IMR-90 (cell line): ENCODE measurements around the gene SPATA21. TPM values are rescaled to one million over a fixed set of nuclear protein-coding genes. Genes with fewer than 3 reads are reported as not detected.

Experiments used
- ATAC-seq: fragments of 200-7000 bp; cut with Tn5 transposase; 2 replicates; pipeline ENCODE4 v1.9.1; 2020; ENCODE audit warnings: low read depth, mild to moderate bottlenecking, moderate library complexity
- BruUV-seq: library from RNA; stranded (reverse); fragments of 400-500 nt; replicated peaks from 2 replicates; lab custom pipeline; 2021; lab: Mats Ljungman, UMichigan
- CTCF ChIA-PET: fragments of 300-600 bp; formaldehyde crosslinking; extraction: SDS; loops from one replicate; lab custom pipeline; 2021; ENCODE audit warnings: antibody characterized with exemption; lab: Yijun Ruan, JAX
- POLR2A ChIA-PET: fragments of 300-600 bp; sonication (Branson Sonifier 250); formaldehyde crosslinking; loops from one replicate; lab custom pipeline; 2022; ENCODE audit warnings: antibody characterized with exemption; ENCODE audit not compliant: unreplicated experiment; lab: Charles Lee
- DNase-seq: peaks from one replicate; pipeline ENCODE4 v3.0.0; 2013
- H2AFZ ChIP-seq: replicated peaks from 2 replicates; pipeline ENCODE3; 2013; ENCODE audit warnings: low read length, mild to moderate bottlenecking; ENCODE audit not compliant: poor library complexity
- H2AK5ac ChIP-seq: 2 replicates; pipeline ENCODE4 v1.6.1; 2013; ENCODE audit warnings: low read depth, low read length, inconsistent platforms
- H2AK9ac ChIP-seq: replicated peaks from 2 replicates; pipeline ENCODE3; 2013; ENCODE audit warnings: mild to moderate bottlenecking, low read depth, low read length, moderate library complexity; ENCODE audit not compliant: poor library complexity
- H2BK120ac ChIP-seq: 2 replicates; pipeline ENCODE4 v1.6.1; 2013; ENCODE audit warnings: low read depth, low read length, inconsistent platforms
- H2BK15ac ChIP-seq: 3 replicates; pipeline ENCODE4 v1.6.1; 2013; ENCODE audit warnings: low read depth, low read length, inconsistent platforms
- H2BK20ac ChIP-seq: 2 replicates; pipeline ENCODE4 v1.6.1; 2013; ENCODE audit warnings: low read depth, mild to moderate bottlenecking, inconsistent platforms, low read length, moderate library complexity
- H2BK5ac ChIP-seq: 2 replicates; pipeline ENCODE4 v1.6.1; 2013; ENCODE audit warnings: mild to moderate bottlenecking, low read depth, low read length, inconsistent platforms; ENCODE audit not compliant: poor library complexity, severe bottlenecking
- H3K14ac ChIP-seq: replicated peaks from 2 replicates; pipeline ENCODE4 v1.6.1; 2013; ENCODE audit warnings: low read depth, low read length, inconsistent platforms
- H3K18ac ChIP-seq: 2 replicates; pipeline ENCODE4 v1.6.1; 2013; ENCODE audit warnings: low read depth, low read length, control low read depth
- H3K23ac ChIP-seq: 2 replicates; pipeline ENCODE4 v1.6.1; 2013; ENCODE audit warnings: low read depth, low read length, inconsistent platforms
- H3K27ac ChIP-seq: 2 replicates; pipeline ENCODE4 v1.5.1; 2013; ENCODE audit warnings: mild to moderate bottlenecking, control low read depth, low read length; ENCODE audit not compliant: insufficient read depth
- H3K27me3 ChIP-seq: 2 replicates; pipeline ENCODE4 v1.6.1; 2013; ENCODE audit warnings: low read length; ENCODE audit not compliant: control insufficient read depth, insufficient read depth
- H3K36me3 ChIP-seq: 2 replicates; pipeline ENCODE4 v1.6.1; 2013; ENCODE audit warnings: low read length, mixed read lengths; ENCODE audit not compliant: control insufficient read depth, insufficient read depth
- H3K4ac ChIP-seq: 2 replicates; pipeline ENCODE4 v1.6.1; 2013; ENCODE audit warnings: low read depth, low read length, inconsistent platforms
- H3K4me1 ChIP-seq: 2 replicates; pipeline ENCODE4 v1.6.1; 2013; ENCODE audit warnings: low read length, mixed read lengths; ENCODE audit not compliant: control insufficient read depth, insufficient read depth
- H3K4me2 ChIP-seq: 2 replicates; pipeline ENCODE4 v1.6.1; 2013; ENCODE audit warnings: low read depth, mild to moderate bottlenecking, control low read depth, low read length, moderate library complexity
- H3K4me3 ChIP-seq: 2 replicates; pipeline ENCODE4 v1.5.1; 2013; ENCODE audit warnings: low read depth, mild to moderate bottlenecking, control low read depth, low read length, moderate library complexity; ENCODE audit not compliant: insufficient read depth
- H3K56ac ChIP-seq: 2 replicates; pipeline ENCODE4 v1.6.1; 2013; ENCODE audit warnings: low read length, inconsistent platforms; ENCODE audit not compliant: insufficient read depth; ENCODE audit errors: extremely low read depth
- H3K79me1 ChIP-seq, 2 experiments: 2 replicates each; pipeline ENCODE4 v1.6.1; 2013; ENCODE audit warnings: low read length in 2 of 2, inconsistent platforms in 1 of 2, low read depth in 1 of 2
- H3K9ac ChIP-seq: 2 replicates; pipeline ENCODE4 v1.6.1; 2013; ENCODE audit warnings: low read depth, low read length, control low read depth
- H3K9me1 ChIP-seq: 2 replicates; pipeline ENCODE4 v1.6.1; 2013; ENCODE audit warnings: low read length, inconsistent platforms; ENCODE audit not compliant: insufficient read depth
- H3K9me3 ChIP-seq: 2 replicates; pipeline ENCODE4 v1.6.1; 2013; ENCODE audit warnings: low read length; ENCODE audit not compliant: control insufficient read depth, insufficient read depth
- H4K20me1 ChIP-seq: 2 replicates; pipeline ENCODE4 v1.6.1; 2013; ENCODE audit warnings: low read length, inconsistent platforms; ENCODE audit not compliant: insufficient read depth
- H4K5ac ChIP-seq: 2 replicates; pipeline ENCODE4 v1.6.1; 2013; ENCODE audit warnings: mild to moderate bottlenecking, low read depth, low read length, control low read depth
- H4K8ac ChIP-seq, 2 experiments: 2 replicates each; pipeline ENCODE4 v1.6.1; 2013; ENCODE audit warnings: low read depth in 2 of 2, low read length in 2 of 2, control low read depth in 1 of 2, inconsistent platforms in 1 of 2
- H4K91ac ChIP-seq: 2 replicates; pipeline ENCODE4 v1.6.1; 2013; ENCODE audit warnings: low read depth, low read length, inconsistent platforms; ENCODE audit not compliant: insufficient read depth
- BHLHE40 ChIP-seq: fragments of 150-350 bp; IDR thresholded peaks from 2 replicates; pipeline ENCODE4 v1.6.1; 2016; ENCODE audit warnings: mild to moderate bottlenecking, low read depth, low read length
- CEBPB ChIP-seq: IDR thresholded peaks from 2 replicates; pipeline ENCODE4 v1.6.1; 2012; ENCODE audit warnings: low read depth, low read length, improper control_type of control experiment
- CHD1 ChIP-seq: IDR thresholded peaks from 2 replicates; pipeline ENCODE4 v1.6.1; 2012; ENCODE audit warnings: low read depth, low read length, improper control_type of control experiment
- FOS ChIP-seq: fragments of 150-350 bp; IDR thresholded peaks from 2 replicates; pipeline ENCODE4 v1.6.1; 2016; ENCODE audit warnings: low read depth, low read length
- MAFK ChIP-seq: IDR thresholded peaks from 2 replicates; pipeline ENCODE4 v1.6.1; 2012; ENCODE audit warnings: low read depth, low read length, improper control_type of control experiment
- MAZ ChIP-seq: IDR thresholded peaks from 2 replicates; pipeline ENCODE4 v1.6.1; 2012; ENCODE audit warnings: low read depth, mild to moderate bottlenecking, low read length, improper control_type of control experiment, moderate library complexity, borderline replicate concordance
- MXI1 ChIP-seq: IDR thresholded peaks from 2 replicates; pipeline ENCODE4 v1.6.1; 2012; ENCODE audit warnings: low read depth, mild to moderate bottlenecking, low read length, moderate library complexity, borderline replicate concordance
- POLR2A ChIP-seq: IDR thresholded peaks from 2 replicates; pipeline ENCODE4 v1.6.1; 2012; ENCODE audit warnings: mild to moderate bottlenecking, low read depth, low read length
- RCOR1 ChIP-seq: IDR thresholded peaks from 2 replicates; pipeline ENCODE4 v1.6.1; 2012; ENCODE audit warnings: mild to moderate bottlenecking, low read length, improper control_type of control experiment; ENCODE audit not compliant: insufficient replicate concordance
- RFX5 ChIP-seq: IDR thresholded peaks from 2 replicates; pipeline ENCODE4 v1.8.0; 2012; ENCODE audit warnings: low read depth, mild to moderate bottlenecking, low read length, moderate library complexity
- WGBS, 2 experiments: methylation state at CpG; one replicate each; pipeline versions ENCODE4 v1.1.5 to v1.1.7; 2013; ENCODE audit warnings: missing lambda C conversion rate in 2 of 2; ENCODE audit not compliant: insufficient read length in 1 of 2; ENCODE audit errors: extremely low coverage in 2 of 2; 5-methylcytosine and 5-hydroxymethylcytosine counted together
- dilution Hi-C: fragments of 300-500 bp; cut with HindIII; formaldehyde crosslinking; loops from one replicate; pipeline ENCODE4 v1.14.3; 2018; ENCODE audit warnings: low sequenced_read_pairs; ENCODE audit not compliant: unreplicated experiment
- in situ Hi-C: fragments of 300-500 bp; cut with MboI; formaldehyde crosslinking; loops from 3 replicates; pipeline ENCODE4 v1.14.3; 2019; ENCODE audit warnings: low sequenced_read_pairs, inconsistent platforms, mixed read lengths
- intact Hi-C: fragments of 100-400 bp; cut with micrococcal nuclease; formaldehyde crosslinking; loops from 2 replicates; pipeline ENCODE4 v1.10.0; 2022
- polyA plus RNA-seq, 3 experiments: library from polyadenylated mRNA; depleted of rRNA; stranded (reverse); fragments of >200 nt; gene quantifications; 2 replicates each; pipeline ENCODE4 v1.2.3, GENCODE V29; 2012; ENCODE audit warnings: low replicate concordance in 1 of 3
- total RNA-seq: library from RNA; depleted of rRNA; stranded (reverse); fragments of >200 nt; gene quantifications from 2 replicates; pipeline ENCODE4 v1.2.3, GENCODE V29; 2012
- TF ChIP-seq, protein P1 (sequence below): conservative IDR thresholded peaks from 2 replicates; pipeline ENCODE4 v1.5.1; 2012; ENCODE audit warnings: mild to moderate bottlenecking, low read depth, low read length, improper control_type of control experiment

The SPATA21 gene
- total and polyA plus RNA-seq, 2 of the 4 experiments (the other 2 are of a cell fraction), result not detected

DNA sequence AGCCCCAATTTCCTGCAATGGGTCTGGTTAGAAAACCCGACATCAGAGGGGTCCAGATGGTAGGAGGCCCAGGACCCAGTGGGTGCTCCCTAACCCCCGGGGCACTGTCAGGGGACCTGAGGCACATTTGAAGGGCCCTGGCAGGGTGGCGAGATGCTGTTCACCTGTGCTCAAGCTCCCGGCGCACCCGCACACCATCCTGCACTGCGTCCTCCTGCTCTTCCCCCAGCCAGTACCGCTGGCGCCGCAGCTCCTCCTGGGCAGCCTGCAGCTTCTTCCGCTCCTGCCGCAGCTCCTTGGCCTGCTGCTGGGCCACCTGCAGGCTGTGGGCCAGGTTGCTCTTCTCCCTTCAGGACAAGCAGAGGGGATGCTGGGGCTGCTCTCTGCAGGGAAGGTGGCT is 40.9 kb upstream of the SPATA21 start:
- Histone ChIP-seq H3K4me2 (no peak overlapping the region), H4K20me1 (no peaks in the 10 kb centered on the region)

More for the DNA sequence above, 40.9 kb upstream of the SPATA21 start:
- peaks cover 55% of the 10 kb centered on the region for H3K36me3 ChIP-seq
- ChIA-PET POLR2A (no interaction called here), CTCF (no interaction called here)
- no peak overlapping the region for H2AK5ac ChIP-seq
- H3K14ac ChIP-seq, result no peak overlapping the region
- H3K18ac ChIP-seq, result no peak overlapping the region
- H4K91ac ChIP-seq, result no peak overlapping the region
- BruUV-seq, result no TSS peak
- H3K4ac ChIP-seq, result no peak overlapping the region
- H4K8ac ChIP-seq, result no peak overlapping the region
- intact Hi-C loops, result no loop called here
- no peak overlapping the region for H3K23ac ChIP-seq
- H4K5ac ChIP-seq, result no peak overlapping the region
- H3K79me1 ChIP-seq, result peaks cover 0 to 5% of the 10 kb centered on the region in 2 experiments; a peak in 2 of 4 replicates
- DNase-seq (no peak), ATAC-seq (no peak)
- no peak overlapping the region for H2BK120ac ChIP-seq
- H2AK9ac ChIP-seq, result no peak overlapping the region
- dilution Hi-C loops, result no loop called here
- H2BK15ac ChIP-seq, result no peak overlapping the region
- no peak overlapping the region for H3K4me3 ChIP-seq
- H3K27me3 ChIP-seq, result no peaks in the 10 kb centered on the region
- 100% methylated on average over 1 of the region's 12 CpGs; no CpG with 5 or more reads in 1 of the 2 experiments for WGBS, 2 experiments
- no peak overlapping the region for H3K9ac ChIP-seq
- H2BK5ac ChIP-seq, result no peak overlapping the region
- H3K27ac ChIP-seq, result no peak overlapping the region
- TF ChIP-seq RCOR1 (no peak), MXI1 (no peak), CHD1 (no peak), CEBPB (no peak), RFX5 (no peak), MAFK (no peak), POLR2A (no peak), MAZ (no peak), FOS (no peak), BHLHE40 (no peak)
- TF ChIP-seq, protein P1, sequence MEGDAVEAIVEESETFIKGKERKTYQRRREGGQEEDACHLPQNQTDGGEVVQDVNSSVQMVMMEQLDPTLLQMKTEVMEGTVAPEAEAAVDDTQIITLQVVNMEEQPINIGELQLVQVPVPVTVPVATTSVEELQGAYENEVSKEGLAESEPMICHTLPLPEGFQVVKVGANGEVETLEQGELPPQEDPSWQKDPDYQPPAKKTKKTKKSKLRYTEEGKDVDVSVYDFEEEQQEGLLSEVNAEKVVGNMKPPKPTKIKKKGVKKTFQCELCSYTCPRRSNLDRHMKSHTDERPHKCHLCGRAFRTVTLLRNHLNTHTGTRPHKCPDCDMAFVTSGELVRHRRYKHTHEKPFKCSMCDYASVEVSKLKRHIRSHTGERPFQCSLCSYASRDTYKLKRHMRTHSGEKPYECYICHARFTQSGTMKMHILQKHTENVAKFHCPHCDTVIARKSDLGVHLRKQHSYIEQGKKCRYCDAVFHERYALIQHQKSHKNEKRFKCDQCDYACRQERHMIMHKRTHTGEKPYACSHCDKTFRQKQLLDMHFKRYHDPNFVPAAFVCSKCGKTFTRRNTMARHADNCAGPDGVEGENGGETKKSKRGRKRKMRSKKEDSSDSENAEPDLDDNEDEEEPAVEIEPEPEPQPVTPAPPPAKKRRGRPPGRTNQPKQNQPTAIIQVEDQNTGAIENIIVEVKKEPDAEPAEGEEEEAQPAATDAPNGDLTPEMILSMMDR, result no peak
- no peak overlapping the region for H2BK20ac ChIP-seq
- H2AFZ ChIP-seq, result no peak overlapping the region
- no peak overlapping the region for H3K56ac ChIP-seq
- peaks cover 4% of the 10 kb centered on the region for H3K9me1 ChIP-seq
- no peaks in the 10 kb centered on the region for H3K9me3 ChIP-seq
- H3K4me1 ChIP-seq, result no peaks in the 10 kb centered on the region
- in situ Hi-C loops, result no loop called here
